NCI-H2227 treated with DMSO at 0.1 percent for 48 hours (cell line): ENCODE data around the gene NUMA1.

Experiments
- DNase-seq: peaks from one replicate; lab custom pipeline; 2025; lab: John Stamatoyannopoulos, UW

The NUMA1 gene

DNA sequence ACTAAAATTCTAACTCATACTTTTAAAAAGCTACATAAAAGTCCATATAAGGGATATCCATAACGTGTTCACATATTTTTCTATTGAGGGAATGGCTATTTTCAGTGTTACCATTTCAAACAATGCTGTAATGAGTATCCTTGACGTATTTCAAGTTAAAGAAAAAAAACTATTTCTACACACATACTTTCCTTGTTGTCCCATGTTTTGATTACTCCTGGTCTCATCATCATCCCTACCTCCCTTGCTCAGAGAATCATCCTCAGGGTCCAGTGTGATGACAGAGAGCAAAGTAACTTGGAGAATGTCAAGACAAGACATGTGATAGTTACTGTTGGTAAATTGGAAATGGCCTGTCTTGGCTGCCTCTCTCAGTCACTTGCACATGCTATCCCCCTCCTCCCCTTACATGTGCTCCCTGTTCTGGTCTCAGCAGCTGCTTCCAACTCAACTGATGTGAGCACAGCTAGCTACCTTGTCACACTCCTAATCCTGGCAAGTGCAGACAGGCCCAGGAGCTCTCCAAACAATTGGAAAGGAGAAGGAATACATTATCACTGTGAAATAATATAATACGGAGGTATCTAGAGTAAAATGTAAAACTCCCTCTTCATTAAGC, 21.8 kb downstream of the NUMA1 start:
- no peak for DNase-seq

DNA sequence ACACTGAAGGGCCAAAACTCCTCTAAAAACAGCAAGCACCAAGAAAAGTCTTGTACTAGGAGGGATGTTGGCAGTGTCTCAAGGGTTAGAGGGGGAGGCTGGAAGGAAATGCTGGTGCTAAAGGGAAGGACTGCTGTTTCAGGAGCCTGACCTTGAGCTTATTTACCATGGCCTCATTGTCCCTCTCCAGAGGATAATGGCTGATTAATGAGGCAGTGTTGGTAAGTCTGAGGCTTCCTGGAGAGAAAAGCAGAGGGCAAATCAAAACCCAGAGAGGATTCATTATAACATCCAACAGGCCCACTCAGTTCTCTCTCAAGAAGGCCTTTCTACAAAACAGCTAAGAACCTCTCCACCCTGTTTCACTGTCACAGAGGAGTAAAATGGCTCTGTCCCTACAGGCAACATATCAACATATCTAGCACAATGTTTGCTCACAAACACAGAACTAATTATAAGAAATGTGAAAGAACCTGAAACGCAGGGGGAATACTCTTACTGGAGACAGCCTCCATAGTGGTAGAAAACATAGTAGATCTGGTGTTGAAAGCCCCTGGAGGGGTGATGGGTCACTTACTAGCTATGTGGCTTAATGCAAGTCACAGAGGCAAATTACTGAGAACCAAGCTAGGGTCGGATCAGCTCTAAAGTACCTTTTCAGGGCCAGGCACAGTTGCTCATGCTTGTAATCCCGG, 31.4 kb downstream of the NUMA1 start:
- DNase-seq, result peak; percentile 89

DNA sequence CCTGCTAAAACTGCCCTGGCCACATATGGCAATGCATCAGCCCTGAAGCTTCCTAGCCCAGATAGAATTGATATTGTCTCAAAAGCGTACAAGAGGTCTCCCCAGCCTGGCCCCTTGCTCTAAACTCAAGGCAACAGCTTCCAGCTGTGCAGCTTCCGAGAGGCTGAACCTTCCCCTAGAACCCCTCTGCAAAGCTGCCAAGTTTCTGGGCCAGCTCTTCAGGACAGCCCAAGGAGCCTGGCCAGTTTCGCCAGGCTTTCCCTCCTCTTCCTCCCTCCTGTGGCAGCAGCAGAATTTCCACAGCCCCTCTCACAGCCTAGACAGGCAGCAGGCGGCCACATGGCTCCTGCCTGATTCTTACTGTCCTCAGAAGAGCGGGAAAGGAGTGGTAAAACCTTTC, 34.5 kb downstream of the NUMA1 start:
- DNase-seq, result no peak

DNA sequence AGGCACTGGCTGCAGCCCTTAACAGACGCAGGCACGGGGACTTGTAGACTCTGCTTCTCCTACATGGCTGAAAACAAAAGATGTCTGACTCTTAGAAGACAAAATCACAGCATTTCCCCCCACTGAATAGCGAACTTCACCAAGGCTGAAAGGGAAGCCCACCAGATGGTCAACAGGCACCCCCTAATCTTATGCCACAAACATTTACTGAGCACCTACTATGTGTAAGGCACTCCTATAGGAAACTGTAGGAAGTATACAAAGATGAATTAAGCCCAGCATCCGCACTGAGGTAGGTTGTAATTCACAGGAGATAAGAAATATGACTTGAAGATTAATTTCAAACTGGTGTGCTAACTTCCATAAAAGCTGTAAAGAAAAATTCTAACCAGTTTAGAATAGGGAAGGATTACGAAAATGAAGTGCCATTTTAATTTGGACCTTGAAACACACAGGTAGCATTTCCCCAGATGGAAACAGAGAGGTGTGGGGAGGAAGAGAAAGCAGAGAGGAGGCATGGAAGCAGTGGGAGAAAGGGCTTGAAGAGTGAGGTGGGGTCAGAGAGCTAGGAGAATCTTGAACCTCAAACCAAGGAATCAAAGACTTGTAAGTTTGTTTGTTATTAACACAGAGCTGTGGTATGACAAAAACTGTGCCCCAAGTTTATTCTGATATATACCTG, 38.1 kb downstream of the NUMA1 start:
- no peak for DNase-seq

DNA sequence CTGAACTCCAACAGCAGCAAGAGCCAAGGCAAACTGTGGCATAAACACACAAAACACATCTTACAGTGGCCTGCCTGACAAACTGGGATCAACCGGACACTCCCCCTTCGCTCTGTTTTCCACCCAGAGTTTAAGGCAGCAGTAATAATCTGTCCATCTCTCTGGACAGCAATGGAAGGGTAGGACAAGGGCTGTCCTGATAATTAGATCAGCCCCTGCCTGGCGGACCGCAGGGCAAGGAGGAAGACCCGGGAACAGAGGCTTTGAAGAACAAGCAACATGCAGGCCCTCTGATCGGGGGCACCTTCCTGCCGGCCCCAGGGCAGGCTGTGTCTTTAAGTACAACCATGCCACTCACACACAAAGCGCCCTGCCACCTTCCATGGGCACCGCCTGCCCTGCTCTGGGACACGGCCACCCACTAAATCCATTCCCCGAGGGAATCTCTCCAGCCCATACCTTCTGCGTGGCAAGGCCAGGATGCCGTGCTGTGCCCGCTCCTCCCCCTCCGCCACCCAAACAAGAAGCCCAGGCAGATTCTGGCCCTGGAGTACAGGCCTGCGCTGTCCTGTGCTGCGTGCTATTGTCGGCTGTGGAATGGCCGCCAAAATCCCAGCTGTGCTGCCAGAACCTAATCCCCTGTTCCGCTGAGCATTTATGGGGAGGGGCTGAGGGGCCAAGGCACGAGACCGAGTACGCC, 38.8 kb downstream of the NUMA1 start:
- DNase-seq, result peak; percentile 87

DNA sequence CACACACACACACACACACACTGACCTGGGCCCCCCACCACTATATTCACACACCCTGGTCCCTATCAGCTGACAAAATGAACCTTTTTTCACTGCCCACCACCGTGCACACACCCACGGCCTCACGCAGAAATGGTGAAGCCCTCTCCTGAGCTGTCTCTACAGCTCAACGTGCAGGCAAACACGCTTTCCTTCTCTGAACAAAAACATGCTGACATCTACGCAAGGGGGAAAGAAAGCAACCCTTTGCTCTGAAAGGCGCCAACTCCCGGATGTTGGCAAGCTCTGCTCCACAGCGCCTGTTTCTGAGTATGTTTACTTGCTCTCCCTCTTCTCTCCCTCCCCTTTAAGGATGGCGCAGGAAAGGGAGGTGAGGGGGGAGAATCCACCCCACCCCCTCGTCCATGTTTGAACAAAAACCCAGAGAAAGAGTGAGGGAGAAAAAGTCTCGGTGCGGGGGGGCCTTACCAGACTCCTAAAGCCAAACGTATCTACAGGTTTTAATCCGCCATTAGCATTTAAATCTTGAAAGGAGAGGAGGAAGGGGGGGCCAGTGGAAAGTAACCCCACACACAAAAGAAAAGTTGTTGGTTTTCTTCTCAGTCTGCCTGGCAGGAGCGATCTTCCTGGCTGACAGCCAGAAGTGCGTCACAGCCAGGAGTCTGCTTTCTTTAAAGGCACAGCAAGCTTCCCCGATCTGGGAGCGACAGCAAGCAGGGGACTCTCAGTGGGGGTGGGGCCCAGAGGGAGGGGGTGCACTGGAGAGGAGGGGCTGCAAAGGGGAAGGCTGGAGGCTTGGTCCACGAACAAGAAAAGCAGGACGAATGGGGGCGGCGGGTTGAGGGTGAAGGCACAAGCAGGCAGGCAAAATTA, 39.6 kb downstream of the NUMA1 start:
- peak; percentile 96 for DNase-seq

DNA sequence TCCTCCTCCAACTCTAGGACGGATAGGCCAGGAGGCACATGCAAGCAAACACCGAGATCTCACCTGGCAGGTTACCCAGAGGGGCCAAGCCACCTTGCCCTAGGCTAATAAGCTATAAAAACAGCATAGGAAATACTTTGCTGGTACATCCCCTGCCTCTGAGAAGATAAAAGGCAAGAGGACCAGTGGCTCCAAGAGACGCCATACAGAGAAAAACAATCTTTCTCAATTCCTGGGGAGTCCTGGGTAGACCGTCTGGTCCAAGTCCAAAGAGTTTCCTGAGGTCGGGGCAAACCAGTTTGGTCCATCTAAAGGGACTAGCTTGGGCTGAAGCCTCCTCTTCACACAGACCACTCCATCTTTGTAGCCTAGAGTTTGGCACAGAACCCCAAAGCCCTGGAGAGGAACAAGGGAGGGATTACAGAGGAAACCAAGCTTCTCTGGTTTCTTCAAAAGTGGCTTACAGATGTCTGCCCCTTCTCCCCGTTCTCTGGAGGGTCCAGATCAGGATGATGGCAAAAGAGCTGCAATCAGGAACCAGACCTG, 40.4 kb downstream of the NUMA1 start:
- DNase-seq, result no peak

DNA sequence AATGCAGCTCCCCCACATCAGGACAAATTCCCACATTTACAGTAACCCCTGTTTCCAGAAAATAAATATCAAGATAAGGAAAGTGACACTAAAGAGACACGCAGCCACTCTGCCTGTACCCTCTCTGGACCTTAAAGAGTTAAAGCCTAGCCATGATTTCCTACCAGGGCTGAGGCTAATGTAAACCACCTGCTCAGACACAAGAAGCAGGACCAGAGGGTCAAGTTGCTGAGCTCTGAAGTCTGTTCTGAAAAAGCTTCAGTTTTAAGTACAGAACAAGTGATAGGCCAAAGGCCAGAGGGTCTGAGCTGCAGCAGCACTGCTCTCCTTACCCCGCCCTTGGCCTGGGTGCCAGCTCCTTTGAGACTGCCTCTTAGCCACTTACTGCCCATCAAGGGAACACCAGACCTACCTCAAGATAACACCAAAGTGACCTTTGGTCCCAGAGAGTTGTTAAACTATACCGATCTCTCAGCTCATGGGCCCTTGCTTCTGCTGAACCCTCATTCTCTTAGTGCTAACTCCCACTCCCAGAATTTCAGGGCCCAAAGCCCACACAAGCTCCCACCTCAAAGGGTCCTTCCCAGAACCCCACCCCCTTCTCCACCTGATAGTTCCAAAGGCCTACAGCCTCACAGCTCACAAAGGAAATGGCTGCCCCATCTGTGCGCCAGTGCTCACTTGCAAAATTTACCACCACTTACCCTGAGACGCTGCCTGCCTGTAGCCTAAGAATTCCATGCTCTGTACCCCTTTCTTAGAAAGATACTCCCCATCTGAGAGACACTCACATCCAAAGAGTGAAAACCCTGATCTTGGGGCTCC, 41.1 kb downstream of the NUMA1 start:
- DNase-seq, result no peak

DNA sequence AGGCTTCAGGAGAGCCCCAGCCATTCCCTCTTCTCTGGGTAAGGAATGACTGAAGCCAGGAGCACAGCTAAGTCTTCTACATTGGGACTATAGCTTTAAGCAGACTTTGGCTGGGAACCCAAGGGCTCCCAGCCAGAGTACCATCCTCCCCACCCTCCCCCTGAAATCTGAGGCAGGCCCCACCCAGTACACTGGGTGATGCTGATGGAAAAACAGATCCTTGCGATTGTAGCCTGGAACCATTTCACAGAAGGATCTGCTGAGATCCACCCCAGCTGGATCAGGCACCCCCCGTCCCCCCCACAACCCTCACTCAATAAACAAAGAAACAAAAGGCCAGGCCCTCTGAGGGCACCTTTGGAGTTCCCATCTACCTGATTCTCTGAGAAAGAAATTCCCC, 41.9 kb downstream of the NUMA1 start:
- DNase-seq, result no peak

DNA sequence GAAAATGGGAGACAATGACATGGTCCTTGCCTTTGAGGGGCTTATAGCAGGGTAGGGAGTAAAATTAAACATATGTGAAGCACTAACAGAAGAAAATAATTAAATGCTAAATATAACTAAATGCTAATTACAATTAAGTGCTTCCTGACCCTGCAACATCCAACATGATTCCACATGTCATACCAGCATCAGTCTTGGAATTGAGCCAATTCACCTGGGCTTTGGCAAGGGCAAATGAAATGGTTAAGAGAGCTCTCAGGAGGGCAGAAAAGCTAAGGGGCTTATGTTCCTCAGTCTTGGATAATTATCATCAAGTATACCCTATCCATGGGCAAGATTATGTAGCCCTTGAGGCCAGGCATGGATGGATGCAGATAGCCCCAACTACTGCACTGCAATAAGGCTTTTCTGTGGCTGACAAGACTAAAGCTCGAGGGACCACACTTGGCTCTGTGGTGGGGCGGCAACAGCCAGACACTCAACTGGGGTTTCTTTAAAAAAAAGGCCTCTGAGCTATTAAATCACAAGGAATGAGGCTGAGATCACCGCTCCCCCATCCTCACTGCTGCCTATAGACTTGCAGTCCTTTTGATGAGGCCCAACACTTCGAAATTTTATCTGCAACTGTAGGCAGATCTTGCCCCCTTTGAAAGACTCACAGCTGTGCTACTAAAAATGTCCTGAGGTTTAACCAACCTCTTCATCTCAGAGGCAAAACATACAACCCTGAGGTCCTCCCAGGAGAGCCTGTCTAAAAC, 42.6 kb downstream of the NUMA1 start:
- no peak for DNase-seq

DNA sequence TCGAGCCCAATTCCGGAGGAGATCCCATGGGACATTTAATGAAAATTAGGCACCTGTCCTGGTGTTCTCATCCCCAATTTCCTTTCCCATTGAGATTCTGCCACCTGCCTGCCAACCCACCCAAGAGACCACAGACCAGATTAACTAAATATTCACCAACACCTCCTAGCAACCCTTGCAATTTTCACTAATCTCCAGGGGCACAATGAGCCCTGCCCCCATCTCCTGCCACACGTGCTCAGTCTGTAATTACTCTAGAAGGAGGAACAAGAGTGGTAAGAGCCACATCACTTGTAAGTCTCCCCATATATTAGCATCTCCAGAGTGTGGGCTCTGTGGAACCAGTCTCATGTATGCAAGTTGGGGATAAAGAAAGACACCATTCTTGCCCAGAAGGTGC, 43.7 kb downstream of the NUMA1 start:
- DNase-seq, result no peak

DNA sequence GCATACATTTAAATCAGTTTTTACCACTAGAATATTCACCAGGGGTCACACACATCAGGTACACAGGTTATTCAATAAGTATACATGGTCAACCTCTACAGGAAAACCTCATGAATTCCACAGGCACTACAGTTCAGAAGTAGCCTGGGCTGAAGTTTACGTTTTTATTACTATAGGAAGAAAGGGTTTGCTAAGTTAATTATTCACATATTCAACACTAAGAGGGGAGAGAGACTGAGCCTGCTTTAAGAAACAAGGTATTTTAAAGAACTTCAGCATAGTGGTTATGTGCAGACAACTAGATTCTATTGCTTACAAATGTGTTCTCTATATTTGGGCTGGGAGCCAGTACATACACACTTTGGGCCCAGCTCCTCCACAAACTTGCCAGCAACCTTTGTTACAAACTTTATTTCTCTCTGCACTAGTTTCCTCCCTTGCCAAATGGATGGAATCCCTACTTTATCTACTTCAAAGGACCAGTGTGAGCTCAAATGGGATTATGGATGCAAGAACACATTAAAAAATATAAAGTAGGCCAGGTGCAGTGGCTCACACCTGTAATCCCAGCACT, 49.8 kb downstream of the NUMA1 start:
- no peak for DNase-seq

DNA sequence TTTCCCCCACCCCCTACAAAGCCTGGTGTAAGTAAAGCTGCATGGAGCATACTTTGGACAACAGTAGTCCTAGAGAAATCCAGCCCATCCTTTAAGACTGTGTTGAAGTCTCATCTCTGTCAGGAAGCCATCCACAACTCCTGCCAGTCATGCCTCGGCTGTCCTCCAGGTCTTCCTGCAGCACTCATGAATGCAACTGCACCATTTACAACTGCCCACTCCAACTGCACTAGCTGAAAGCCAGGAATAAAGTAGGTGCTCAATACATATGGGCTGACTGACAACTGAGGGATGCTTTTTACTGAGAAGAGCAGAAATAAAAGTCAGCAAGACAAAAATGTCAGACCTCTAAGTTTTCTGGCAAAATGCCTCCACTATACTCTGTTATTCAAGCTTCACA, 54.3 kb downstream of the NUMA1 start:
- no peak for DNase-seq

DNA sequence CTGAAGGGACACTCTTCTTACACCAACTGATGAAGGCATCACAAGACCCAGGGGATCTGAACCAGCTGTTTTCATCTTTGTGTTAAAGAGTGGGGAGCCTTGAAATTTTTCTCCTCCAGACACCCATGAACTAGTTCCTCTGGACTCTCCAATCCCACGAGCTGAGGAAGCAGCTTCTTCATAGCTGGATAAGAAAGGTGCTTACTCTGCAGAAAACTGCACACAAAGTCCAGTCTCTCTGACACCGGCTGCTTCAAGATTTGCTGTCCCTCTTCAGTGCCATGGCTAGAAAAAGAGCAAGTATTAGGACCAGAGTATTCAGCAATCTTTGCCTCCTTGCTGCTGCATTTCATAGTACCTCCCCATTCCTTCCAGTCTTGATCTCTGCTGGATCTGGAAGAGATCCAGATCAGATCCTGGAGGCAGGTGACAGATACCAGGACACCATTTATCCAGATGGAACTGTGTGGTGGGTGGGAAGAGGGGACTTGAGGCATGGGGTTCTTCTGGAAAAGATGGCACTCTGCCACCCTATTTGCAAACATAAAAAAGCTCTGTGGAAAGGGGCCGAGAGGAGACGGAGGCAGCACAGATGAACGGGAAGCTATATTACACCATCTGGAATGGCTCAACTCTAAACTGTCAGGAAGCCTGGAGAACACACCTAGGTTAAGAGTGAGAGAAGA, 56.1 kb downstream of the NUMA1 start:
- DNase-seq, result no peak

DNA sequence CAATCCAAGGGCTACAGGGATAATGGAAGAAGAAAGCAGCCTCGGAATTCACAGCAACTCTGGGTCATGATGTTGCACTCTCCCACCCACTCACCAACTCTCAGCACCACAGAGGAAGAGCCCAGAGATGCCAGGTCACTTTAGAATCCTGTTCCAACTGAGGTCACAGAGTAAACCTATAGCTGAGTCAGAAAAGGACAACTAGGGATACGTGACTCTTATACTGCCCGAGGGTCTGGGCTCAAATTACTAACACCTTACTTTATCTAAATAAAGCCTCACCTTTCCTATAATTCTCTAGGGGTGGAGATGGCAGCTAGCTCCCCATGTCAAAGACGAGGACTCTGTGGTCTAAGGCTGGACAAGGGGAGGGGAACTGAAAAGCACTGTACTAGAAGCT, 57.0 kb downstream of the NUMA1 start:
- no peak for DNase-seq

DNA sequence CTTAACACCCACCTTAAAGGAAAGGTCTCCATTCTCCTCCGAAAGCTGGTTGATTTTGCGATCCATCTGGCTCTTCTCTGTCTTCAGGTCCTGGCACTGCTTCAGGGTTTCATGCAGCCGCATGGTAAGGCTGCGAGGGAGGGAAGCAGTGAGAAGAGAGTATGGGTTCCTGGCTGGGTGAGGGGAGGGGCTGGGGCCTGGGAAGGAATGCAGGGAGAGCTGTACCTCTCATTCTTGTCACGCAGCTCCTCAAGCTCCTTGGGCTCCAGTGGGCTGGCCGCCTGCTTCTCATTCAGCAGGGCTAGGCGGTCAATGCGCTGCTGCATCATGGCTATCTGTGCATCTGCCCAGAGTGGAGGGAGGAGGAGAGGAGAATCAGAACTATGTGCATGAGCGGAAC, 62.2 kb downstream of the NUMA1 start:
- DNase-seq, result no peak

DNA sequence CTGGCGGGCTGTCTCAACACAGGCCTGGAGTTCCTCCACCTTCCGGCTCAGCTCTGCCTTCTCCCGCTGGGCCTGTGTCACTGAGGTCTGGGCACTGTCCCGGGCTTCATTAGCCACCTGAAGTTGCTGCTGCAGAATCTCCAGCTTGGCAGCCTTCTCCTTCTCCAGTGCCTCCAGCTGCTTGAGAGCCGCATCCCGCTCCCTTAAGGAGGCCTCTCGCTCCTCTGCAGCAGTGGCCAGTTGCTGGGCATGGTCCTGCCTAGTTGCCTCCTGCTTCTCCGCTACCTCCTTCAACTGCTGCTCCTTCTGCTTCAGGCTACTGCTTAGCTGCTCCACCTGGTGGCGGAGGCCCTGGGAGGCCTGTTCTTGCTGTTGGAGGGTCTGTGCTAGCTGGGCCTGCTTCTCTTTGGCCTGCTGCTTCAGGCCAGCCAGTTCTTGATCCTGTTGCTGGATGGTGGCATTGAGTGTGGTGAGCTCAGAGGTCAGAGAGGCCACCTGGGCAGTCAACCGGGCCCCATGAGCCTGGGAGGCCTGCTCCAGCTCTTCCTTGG, 64.8 kb downstream of the NUMA1 start:
- no peak for DNase-seq

DNA sequence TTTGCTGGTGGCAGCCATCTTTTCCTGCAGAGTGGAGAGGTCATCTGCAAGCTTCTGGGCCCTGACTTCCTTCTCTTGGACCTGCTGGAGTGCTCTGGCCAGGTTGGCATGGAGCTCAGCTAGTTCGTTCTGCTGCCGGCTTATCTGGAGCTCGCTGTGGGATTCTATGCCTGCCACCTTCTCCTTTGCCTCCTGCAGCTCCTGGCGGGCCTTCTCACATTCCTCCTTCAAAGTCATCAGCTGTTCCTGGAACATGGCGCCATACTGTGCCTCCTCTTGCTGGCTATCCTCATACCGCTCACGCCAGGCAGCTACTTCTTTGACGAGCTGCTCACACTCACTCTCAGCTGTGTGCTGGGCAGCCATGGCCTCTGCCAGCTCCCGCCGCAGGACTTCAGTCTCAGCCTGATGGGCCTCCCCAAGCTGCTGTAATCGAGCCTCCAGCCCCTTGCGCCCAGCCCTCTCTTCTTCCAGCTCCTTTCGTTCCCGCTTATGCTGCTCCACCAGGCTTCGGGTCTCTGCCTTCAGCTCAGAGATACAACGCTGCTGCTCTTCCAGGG, 65.5 kb downstream of the NUMA1 start:
- no peak for DNase-seq
